Loucy (cell line): ENCODE measurements around the gene PCDHGC3.
A peak's percentile ranks its signal among the peaks of the same experiment; 100 is the strongest.

Source experiments
- H2AFZ ChIP-seq: fragments of 200-600 bp; sonication (generic); 2 replicates; pipeline ENCODE4 v1.6.0; 2016; ENCODE audit warnings: antibody characterized with exemption, mild to moderate bottlenecking, low read length, moderate library complexity
- H3F3A ChIP-seq: fragments of 200-600 bp; 2 replicates; pipeline ENCODE4 v1.6.0; 2016; ENCODE audit warnings: antibody characterized with exemption, low read depth, mild to moderate bottlenecking
- H3K27me3 ChIP-seq: fragments of 200-600 bp; sonication (generic); 2 replicates; pipeline ENCODE4 v1.6.1; 2014; ENCODE audit warnings: low read length, mild to moderate bottlenecking; ENCODE audit not compliant: insufficient read depth, poor library complexity, severe bottlenecking
- H3K36me3 ChIP-seq: fragments of 200-600 bp; sonication (generic); 2 replicates; pipeline ENCODE4 v1.6.1; 2016; ENCODE audit warnings: low read length; ENCODE audit not compliant: insufficient read depth
- H3K4me1 ChIP-seq: fragments of 200-600 bp; sonication (generic); 2 replicates; pipeline ENCODE4 v1.5.1; 2014; ENCODE audit warnings: low read length, mild to moderate bottlenecking; ENCODE audit not compliant: insufficient read depth, poor library complexity, severe bottlenecking
- H3K4me2 ChIP-seq: fragments of 200-600 bp; sonication (generic); 2 replicates; pipeline ENCODE4 v1.6.0; 2014; ENCODE audit warnings: antibody characterized with exemption, low read length, low read depth, mild to moderate bottlenecking; ENCODE audit not compliant: poor library complexity, severe bottlenecking
- H3K4me3 ChIP-seq: fragments of 200-600 bp; sonication (generic); 2 replicates; pipeline ENCODE4 v1.5.1; 2014; ENCODE audit warnings: low read length, mild to moderate bottlenecking, mixed read lengths; ENCODE audit not compliant: poor library complexity, severe bottlenecking
- H3K79me2 ChIP-seq: fragments of 200-600 bp; sonication (generic); 2 replicates; pipeline ENCODE4 v1.6.1; 2014; ENCODE audit warnings: low read length; ENCODE audit not compliant: insufficient read depth
- H3K9ac ChIP-seq: fragments of 200-600 bp; sonication (generic); 2 replicates; pipeline ENCODE4 v1.6.0; 2014; ENCODE audit warnings: mild to moderate bottlenecking, low read depth, low read length, moderate library complexity; ENCODE audit not compliant: poor library complexity, severe bottlenecking
- H3K9me2 ChIP-seq: fragments of 200-600 bp; sonication (generic); replicated peaks from 2 replicates; pipeline ENCODE4 v1.6.1; 2016; ENCODE audit warnings: low read depth, low read length, mixed read lengths
- H3K9me3 ChIP-seq: fragments of 200-600 bp; sonication (generic); 2 replicates; pipeline ENCODE4 v1.6.1; 2014; ENCODE audit warnings: mild to moderate bottlenecking, antibody characterized with exemption, low read length, low read depth; ENCODE audit not compliant: insufficient read depth
- H4K20me1 ChIP-seq: fragments of 200-600 bp; sonication (generic); 2 replicates; pipeline ENCODE4 v1.6.0; 2014; ENCODE audit warnings: antibody characterized with exemption, low read length, mild to moderate bottlenecking; ENCODE audit not compliant: insufficient read depth, poor library complexity, severe bottlenecking
- CTCF ChIP-seq: fragments of 200-600 bp; sonication (generic); conservative IDR thresholded peaks from 2 replicates; pipeline ENCODE4 v1.5.1; 2014; ENCODE audit warnings: mild to moderate bottlenecking, antibody characterized with exemption, low read length
- EZH2phosphoT487 ChIP-seq: fragments of 200-600 bp; IDR thresholded peaks from 2 replicates; pipeline ENCODE4 v1.6.1; 2018; ENCODE audit warnings: antibody characterized with exemption, mild to moderate bottlenecking, moderate library complexity, borderline replicate concordance

The PCDHGC3 gene

GRCh38 chr5:141441571-141442170 is 34.1 kb upstream of the PCDHGC3 start:
- Histone ChIP-seq H3K4me2 (no peak overlapping the region), H3K4me1 (no peaks in the 10 kb centered on the region), H3K9me3 (no peaks in the 10 kb centered on the region), H3K9ac (no peak overlapping the region), H3K4me3 (no peak overlapping the region), H3K36me3 (no peaks in the 10 kb centered on the region), H4K20me1 (no peaks in the 10 kb centered on the region), H2AFZ (no peak overlapping the region), H3K79me2 (no peaks in the 10 kb centered on the region), H3F3A (no peaks in the 10 kb centered on the region), H3K9me2 (no peaks in the 10 kb centered on the region), H3K27me3 (no peaks in the 10 kb centered on the region)
- TF ChIP-seq CTCF, result no peak
- TF ChIP-seq EZH2phosphoT487, result no peak

- TF ChIP-seq CTCF, result no peak
- no peak for TF ChIP-seq EZH2phosphoT487
- Histone ChIP-seq H3K9me3 (no peaks in the 10 kb centered on the region), H3K9ac (no peak overlapping the region), H3K9me2 (no peaks in the 10 kb centered on the region), H4K20me1 (no peaks in the 10 kb centered on the region), H3K4me3 (no peak overlapping the region), H3K4me1 (no peaks in the 10 kb centered on the region), H3K36me3 (no peaks in the 10 kb centered on the region), H3K79me2 (no peaks in the 10 kb centered on the region), H3K27me3 (no peaks in the 10 kb centered on the region), H2AFZ (no peak overlapping the region), H3F3A (no peaks in the 10 kb centered on the region), H3K4me2 (no peak overlapping the region)
Measured at GRCh38 chr5:141465351-141465750, 10.4 kb upstream of the PCDHGC3 start.

- H2AFZ ChIP-seq, result peak overlapping the region; percentile 76
- H3K9me2 ChIP-seq, result no peaks in the 10 kb centered on the region
- no peaks in the 10 kb centered on the region for H3K4me1 ChIP-seq
- no peaks in the 10 kb centered on the region for H3F3A ChIP-seq
- H4K20me1 ChIP-seq, result no peaks in the 10 kb centered on the region
- peaks cover 13% of the 10 kb centered on the region for H3K27me3 ChIP-seq
- H3K9ac ChIP-seq, result peak overlapping the region; percentile 17
- H3K9me3 ChIP-seq, result no peaks in the 10 kb centered on the region
- H3K4me2 ChIP-seq, result peak overlapping the region; percentile 76
- H3K4me3 ChIP-seq, result peak overlapping the region; percentile 68
- TF ChIP-seq EZH2phosphoT487 (no peak), CTCF (no peak)
- no peaks in the 10 kb centered on the region for H3K79me2 ChIP-seq
- H3K36me3 ChIP-seq, result no peaks in the 10 kb centered on the region
Measured at GRCh38 chr5:141476132-141476911, 556 bp downstream of the PCDHGC3 start.
